ENCODE results near the gene MYADML2.

DNA sequence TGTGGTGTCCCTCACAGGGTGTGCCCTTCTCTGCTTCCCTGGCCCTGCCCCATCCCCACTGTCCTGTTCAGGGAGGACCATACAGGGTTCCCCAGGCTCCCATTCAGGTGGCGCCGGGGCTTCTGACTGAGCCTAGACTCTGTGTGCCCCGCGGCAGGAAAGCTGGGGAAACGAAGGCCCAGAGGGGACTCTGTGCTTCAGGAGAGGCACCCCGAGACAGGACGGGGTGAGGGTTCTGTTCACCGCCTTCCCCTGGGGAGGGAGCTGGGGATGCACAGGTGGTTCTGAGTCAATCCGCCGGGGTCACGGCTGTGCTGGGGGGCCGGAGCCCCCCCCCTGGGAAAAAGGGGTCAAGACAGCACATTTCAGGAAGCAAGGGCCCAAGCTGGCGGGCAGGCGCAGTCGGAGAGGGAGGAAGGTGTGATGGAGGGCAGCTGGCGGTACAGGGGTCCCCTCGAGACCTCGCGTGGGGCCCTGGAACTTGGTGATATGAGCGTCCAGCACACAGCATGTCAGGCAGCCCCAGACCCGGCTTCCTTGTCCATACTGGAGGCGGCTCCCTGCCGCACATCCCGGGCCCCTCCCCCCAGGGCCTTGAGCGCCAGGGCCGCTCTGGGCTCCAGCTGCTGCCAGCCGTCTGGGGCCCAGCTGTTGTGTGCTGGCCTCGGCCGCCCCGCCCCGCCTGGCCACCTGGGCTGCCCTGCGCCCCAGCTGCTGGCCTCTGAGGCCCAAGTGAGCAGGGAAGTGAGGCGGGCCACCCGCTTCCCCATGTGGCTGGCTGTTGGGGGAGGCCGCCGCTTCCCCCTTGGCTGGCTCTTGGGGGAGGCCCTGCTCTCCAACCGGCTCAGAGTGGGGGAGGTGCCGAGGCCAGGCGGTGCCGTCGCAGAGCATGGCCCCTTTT, 19.6 kb upstream of the MYADML2 start:
- TF ChIP-seq, protein P1, sequence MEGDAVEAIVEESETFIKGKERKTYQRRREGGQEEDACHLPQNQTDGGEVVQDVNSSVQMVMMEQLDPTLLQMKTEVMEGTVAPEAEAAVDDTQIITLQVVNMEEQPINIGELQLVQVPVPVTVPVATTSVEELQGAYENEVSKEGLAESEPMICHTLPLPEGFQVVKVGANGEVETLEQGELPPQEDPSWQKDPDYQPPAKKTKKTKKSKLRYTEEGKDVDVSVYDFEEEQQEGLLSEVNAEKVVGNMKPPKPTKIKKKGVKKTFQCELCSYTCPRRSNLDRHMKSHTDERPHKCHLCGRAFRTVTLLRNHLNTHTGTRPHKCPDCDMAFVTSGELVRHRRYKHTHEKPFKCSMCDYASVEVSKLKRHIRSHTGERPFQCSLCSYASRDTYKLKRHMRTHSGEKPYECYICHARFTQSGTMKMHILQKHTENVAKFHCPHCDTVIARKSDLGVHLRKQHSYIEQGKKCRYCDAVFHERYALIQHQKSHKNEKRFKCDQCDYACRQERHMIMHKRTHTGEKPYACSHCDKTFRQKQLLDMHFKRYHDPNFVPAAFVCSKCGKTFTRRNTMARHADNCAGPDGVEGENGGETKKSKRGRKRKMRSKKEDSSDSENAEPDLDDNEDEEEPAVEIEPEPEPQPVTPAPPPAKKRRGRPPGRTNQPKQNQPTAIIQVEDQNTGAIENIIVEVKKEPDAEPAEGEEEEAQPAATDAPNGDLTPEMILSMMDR (IDR thresholded peaks at IDR 0.05) = no peak
- no peak for TF ChIP-seq ZNF121 (CRISPR knock-in tag; IDR thresholded peaks at IDR 0.05)
- TF ChIP-seq, protein P2, sequence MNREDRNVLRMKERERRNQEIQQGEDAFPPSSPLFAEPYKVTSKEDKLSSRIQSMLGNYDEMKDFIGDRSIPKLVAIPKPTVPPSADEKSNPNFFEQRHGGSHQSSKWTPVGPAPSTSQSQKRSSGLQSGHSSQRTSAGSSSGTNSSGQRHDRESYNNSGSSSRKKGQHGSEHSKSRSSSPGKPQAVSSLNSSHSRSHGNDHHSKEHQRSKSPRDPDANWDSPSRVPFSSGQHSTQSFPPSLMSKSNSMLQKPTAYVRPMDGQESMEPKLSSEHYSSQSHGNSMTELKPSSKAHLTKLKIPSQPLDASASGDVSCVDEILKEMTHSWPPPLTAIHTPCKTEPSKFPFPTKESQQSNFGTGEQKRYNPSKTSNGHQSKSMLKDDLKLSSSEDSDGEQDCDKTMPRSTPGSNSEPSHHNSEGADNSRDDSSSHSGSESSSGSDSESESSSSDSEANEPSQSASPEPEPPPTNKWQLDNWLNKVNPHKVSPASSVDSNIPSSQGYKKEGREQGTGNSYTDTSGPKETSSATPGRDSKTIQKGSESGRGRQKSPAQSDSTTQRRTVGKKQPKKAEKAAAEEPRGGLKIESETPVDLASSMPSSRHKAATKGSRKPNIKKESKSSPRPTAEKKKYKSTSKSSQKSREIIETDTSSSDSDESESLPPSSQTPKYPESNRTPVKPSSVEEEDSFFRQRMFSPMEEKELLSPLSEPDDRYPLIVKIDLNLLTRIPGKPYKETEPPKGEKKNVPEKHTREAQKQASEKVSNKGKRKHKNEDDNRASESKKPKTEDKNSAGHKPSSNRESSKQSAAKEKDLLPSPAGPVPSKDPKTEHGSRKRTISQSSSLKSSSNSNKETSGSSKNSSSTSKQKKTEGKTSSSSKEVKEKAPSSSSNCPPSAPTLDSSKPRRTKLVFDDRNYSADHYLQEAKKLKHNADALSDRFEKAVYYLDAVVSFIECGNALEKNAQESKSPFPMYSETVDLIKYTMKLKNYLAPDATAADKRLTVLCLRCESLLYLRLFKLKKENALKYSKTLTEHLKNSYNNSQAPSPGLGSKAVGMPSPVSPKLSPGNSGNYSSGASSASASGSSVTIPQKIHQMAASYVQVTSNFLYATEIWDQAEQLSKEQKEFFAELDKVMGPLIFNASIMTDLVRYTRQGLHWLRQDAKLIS (CRISPR knock-in tag; IDR thresholded peaks at IDR 0.05; ENCODE audit: borderline replicate concordance) = no peak
- no peak for TF ChIP-seq ETV6 (CRISPR knock-in tag; IDR thresholded peaks at IDR 0.05)
- no peak for TF ChIP-seq TEAD1 (CRISPR knock-in tag; IDR thresholded peaks at IDR 0.05)
- TF ChIP-seq, protein P3, sequence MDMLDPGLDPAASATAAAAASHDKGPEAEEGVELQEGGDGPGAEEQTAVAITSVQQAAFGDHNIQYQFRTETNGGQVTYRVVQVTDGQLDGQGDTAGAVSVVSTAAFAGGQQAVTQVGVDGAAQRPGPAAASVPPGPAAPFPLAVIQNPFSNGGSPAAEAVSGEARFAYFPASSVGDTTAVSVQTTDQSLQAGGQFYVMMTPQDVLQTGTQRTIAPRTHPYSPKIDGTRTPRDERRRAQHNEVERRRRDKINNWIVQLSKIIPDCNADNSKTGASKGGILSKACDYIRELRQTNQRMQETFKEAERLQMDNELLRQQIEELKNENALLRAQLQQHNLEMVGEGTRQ (CRISPR knock-in tag; IDR thresholded peaks at IDR 0.05) = no peak
- TF ChIP-seq CREM (CRISPR knock-in tag; IDR thresholded peaks at IDR 0.05) = no peak
- TF ChIP-seq, protein P4, sequence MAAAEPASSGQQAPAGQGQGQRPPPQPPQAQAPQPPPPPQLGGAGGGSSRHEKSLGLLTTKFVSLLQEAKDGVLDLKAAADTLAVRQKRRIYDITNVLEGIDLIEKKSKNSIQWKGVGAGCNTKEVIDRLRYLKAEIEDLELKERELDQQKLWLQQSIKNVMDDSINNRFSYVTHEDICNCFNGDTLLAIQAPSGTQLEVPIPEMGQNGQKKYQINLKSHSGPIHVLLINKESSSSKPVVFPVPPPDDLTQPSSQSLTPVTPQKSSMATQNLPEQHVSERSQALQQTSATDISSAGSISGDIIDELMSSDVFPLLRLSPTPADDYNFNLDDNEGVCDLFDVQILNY (CRISPR knock-in tag; IDR thresholded peaks at IDR 0.05) = no peak
- TF ChIP-seq ZNF263 (CRISPR knock-in tag; IDR thresholded peaks at IDR 0.05; ENCODE audit: low read depth) = no peak
